Transverse colon (tissue), 3 donors: ENCODE data around the gene MAZ.
A peak's percentile ranks its signal among the peaks of the same experiment; 100 is the strongest.

Source experiments
- CTCF ChIP-seq, 5 experiments: fragments of 200-600 bp in 3 of 5; fragments of 450-650 bp in 2 of 5; sonication (generic) in 3 of 5; IDR thresholded peaks; 1 replicate in 2 of 5; 2 replicates in 3 of 5; pipeline ENCODE4 v1.5.1; 2016 to 2017; ENCODE audit warnings: antibody characterized with exemption in 5 of 5, inconsistent platforms in 3 of 5, mild to moderate bottlenecking in 2 of 5, moderate library complexity in 1 of 5
- EP300 ChIP-seq: sonication (generic); formaldehyde crosslinking; IDR thresholded peaks from one replicate; pipeline ENCODE4 v1.6.1; 2017; ENCODE audit warnings: antibody characterized with exemption, low read depth
- POLR2A ChIP-seq: fragments of 450-650 bp; IDR thresholded peaks from one replicate; pipeline ENCODE4 v1.6.1; 2016; ENCODE audit warnings: antibody characterized with exemption, mild to moderate bottlenecking, moderate library complexity

- TF ChIP-seq EP300 (no peak), CTCF (IDR thresholded peaks at IDR 0.05) (peak; percentile 87 to 93 (median 88)), POLR2A (no peak)
Observed at GRCh38 chr16:29848420-29849297, 42.3 kb downstream of the MAZ start.
